WI38 (cell line): ENCODE data around the gene SLC39A8.

ENCODE experiments used
- H3K4me3 ChIP-seq: 2 replicates; pipeline ENCODE4 v1.5.1; 2011; ENCODE audit warnings: low read depth, mild to moderate bottlenecking, control low read depth, low read length
- CTCF ChIP-seq: IDR thresholded peaks from 2 replicates; pipeline ENCODE4 v1.5.1; 2012; ENCODE audit warnings: low read depth, mild to moderate bottlenecking, control low read depth, low read length

SLC39A8 gene

GRCh38 chr4:102339018-102339417 is 6.3 kb downstream of the SLC39A8 start:
- no peak for TF ChIP-seq CTCF
- no peak overlapping the region for H3K4me3 ChIP-seq

GRCh38 chr4:102338405-102338804 is 6.9 kb downstream of the SLC39A8 start:
- H3K4me3 ChIP-seq, result no peak overlapping the region
- no peak for TF ChIP-seq CTCF

GRCh38 chr4:102335616-102336015 is 9.7 kb downstream of the SLC39A8 start:
- no peak overlapping the region for H3K4me3 ChIP-seq
- TF ChIP-seq CTCF, result no peak

GRCh38 chr4:102334624-102335023 is 10.7 kb downstream of the SLC39A8 start:
- H3K4me3 ChIP-seq, result no peak overlapping the region
- no peak for TF ChIP-seq CTCF

- TF ChIP-seq CTCF, result no peak
These were observed 11.5 kb downstream of the SLC39A8 start for GRCh38 chr4:102333787-102334186.

GRCh38 chr4:102328045-102328444 is 17.2 kb downstream of the SLC39A8 start:
- no peak for TF ChIP-seq CTCF
- no peak overlapping the region for H3K4me3 ChIP-seq

More at GRCh38 chr4:102333787-102334186, 11.5 kb downstream of the SLC39A8 start:
- H3K4me3 ChIP-seq, result no peak overlapping the region

- no peak for TF ChIP-seq CTCF
- no peak overlapping the region for H3K4me3 ChIP-seq
These were observed 18.3 kb downstream of the SLC39A8 start for GRCh38 chr4:102326951-102327350.
